SK-N-SH treated with all-trans-retinoic acid at 6 μM for 48 hours (cell line): Measurements from ENCODE around the gene DOK5.

Experiments used
- TF ChIP-seq, protein P1 (sequence below): fragments of 250-450 bp; sonication (Bioruptor Pico); IDR thresholded peaks from 2 replicates; pipeline ENCODE4 v1.8.0; 2021; ENCODE audit warnings: low read depth, mild to moderate bottlenecking, moderate library complexity, borderline replicate concordance
- TF ChIP-seq, protein P2 (sequence below): fragments of 250-450 bp; sonication (Bioruptor Pico); IDR thresholded peaks from 2 replicates; pipeline ENCODE4 v1.5.0; 2020; ENCODE audit warnings: mild to moderate bottlenecking, moderate library complexity

- TF ChIP-seq, protein P1, sequence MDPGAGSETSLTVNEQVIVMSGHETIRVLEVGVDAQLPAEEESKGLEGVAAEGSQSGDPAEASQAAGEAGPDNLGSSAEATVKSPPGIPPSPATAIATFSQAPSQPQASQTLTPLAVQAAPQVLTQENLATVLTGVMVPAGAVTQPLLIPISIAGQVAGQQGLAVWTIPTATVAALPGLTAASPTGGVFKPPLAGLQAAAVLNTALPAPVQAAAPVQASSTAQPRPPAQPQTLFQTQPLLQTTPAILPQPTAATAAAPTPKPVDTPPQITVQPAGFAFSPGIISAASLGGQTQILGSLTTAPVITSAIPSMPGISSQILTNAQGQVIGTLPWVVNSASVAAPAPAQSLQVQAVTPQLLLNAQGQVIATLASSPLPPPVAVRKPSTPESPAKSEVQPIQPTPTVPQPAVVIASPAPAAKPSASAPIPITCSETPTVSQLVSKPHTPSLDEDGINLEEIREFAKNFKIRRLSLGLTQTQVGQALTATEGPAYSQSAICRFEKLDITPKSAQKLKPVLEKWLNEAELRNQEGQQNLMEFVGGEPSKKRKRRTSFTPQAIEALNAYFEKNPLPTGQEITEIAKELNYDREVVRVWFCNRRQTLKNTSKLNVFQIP (CRISPR knock-in tag): no peak
- TF ChIP-seq, protein P2, sequence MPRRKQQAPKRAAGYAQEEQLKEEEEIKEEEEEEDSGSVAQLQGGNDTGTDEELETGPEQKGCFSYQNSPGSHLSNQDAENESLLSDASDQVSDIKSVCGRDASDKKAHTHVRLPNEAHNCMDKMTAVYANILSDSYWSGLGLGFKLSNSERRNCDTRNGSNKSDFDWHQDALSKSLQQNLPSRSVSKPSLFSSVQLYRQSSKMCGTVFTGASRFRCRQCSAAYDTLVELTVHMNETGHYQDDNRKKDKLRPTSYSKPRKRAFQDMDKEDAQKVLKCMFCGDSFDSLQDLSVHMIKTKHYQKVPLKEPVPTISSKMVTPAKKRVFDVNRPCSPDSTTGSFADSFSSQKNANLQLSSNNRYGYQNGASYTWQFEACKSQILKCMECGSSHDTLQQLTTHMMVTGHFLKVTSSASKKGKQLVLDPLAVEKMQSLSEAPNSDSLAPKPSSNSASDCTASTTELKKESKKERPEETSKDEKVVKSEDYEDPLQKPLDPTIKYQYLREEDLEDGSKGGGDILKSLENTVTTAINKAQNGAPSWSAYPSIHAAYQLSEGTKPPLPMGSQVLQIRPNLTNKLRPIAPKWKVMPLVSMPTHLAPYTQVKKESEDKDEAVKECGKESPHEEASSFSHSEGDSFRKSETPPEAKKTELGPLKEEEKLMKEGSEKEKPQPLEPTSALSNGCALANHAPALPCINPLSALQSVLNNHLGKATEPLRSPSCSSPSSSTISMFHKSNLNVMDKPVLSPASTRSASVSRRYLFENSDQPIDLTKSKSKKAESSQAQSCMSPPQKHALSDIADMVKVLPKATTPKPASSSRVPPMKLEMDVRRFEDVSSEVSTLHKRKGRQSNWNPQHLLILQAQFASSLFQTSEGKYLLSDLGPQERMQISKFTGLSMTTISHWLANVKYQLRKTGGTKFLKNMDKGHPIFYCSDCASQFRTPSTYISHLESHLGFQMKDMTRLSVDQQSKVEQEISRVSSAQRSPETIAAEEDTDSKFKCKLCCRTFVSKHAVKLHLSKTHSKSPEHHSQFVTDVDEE (CRISPR knock-in tag): no peak
These were observed 23.1 kb upstream of the DOK5 start for GRCh38 chr20:54452277-54452676.
